Fibroblast of villous mesenchyme (primary cell): ENCODE measurements around the gene MEF2B. TPM values are rescaled to one million over a fixed set of nuclear protein-coding genes. Genes with fewer than 3 reads are reported as not detected.

Source experiments
- DNase-seq: peaks from one replicate; pipeline ENCODE4 v3.0.0-alpha.2; 2010; ENCODE audit warnings: low read depth
- H3K4me3 ChIP-seq: 2 replicates; pipeline ENCODE4 v1.5.1; 2011; ENCODE audit warnings: low read depth, mild to moderate bottlenecking, low read length
- total RNA-seq: library from RNA; depleted of rRNA; stranded (reverse); fragments of >200 nt; gene quantifications from 2 replicates; pipeline ENCODE4 v1.2.3, GENCODE V29; 2012
- TF ChIP-seq, protein P1 (sequence below): IDR thresholded peaks from 2 replicates; pipeline ENCODE4 v1.5.1; 2012; ENCODE audit warnings: low read depth, mild to moderate bottlenecking, low read length; ENCODE audit not compliant: insufficient read depth

MEF2B gene
- total RNA-seq, 1 donor: not detected

DNA sequence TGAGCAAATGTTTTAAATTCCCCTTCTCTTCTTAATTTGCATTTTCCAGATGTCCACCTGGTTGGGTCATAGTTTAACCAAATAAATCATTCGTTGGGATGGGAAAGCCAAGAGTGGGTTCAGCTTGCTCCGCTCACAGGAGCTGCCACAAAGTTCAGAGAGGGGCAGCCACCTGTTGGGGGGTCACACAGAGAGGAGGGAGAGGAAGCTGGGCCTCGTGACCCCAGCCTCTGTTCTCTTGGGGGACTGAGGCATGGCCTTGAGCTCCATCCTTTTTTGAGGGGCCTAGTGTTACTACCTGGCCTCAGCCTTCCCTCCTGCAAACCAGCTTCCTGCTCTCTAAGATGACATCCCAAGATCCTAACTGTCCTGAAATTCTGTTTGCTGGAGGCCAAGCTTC is 2.5 kb downstream of the MEF2B start:
- no peak overlapping the region for H3K4me3 ChIP-seq
- no peak for DNase-seq
- TF ChIP-seq, protein P1, sequence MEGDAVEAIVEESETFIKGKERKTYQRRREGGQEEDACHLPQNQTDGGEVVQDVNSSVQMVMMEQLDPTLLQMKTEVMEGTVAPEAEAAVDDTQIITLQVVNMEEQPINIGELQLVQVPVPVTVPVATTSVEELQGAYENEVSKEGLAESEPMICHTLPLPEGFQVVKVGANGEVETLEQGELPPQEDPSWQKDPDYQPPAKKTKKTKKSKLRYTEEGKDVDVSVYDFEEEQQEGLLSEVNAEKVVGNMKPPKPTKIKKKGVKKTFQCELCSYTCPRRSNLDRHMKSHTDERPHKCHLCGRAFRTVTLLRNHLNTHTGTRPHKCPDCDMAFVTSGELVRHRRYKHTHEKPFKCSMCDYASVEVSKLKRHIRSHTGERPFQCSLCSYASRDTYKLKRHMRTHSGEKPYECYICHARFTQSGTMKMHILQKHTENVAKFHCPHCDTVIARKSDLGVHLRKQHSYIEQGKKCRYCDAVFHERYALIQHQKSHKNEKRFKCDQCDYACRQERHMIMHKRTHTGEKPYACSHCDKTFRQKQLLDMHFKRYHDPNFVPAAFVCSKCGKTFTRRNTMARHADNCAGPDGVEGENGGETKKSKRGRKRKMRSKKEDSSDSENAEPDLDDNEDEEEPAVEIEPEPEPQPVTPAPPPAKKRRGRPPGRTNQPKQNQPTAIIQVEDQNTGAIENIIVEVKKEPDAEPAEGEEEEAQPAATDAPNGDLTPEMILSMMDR: no peak

- TF ChIP-seq, protein P1: no peak
- no peak for DNase-seq
- H3K4me3 ChIP-seq: no peak overlapping the region
Observed at GRCh38 chr19:19165396-19165795, 4.7 kb downstream of the MEF2B start.

GRCh38 chr19:19162495-19162894 is 7.6 kb downstream of the MEF2B start:
- no peak for DNase-seq
- TF ChIP-seq, protein P1: no peak

GRCh38 chr19:19160461-19161035 is 9.5 kb downstream of the MEF2B start:
- H3K4me3 ChIP-seq: no peak overlapping the region
- TF ChIP-seq, protein P1: no peak
- no peak for DNase-seq

More at GRCh38 chr19:19162495-19162894, 7.6 kb downstream of the MEF2B start:
- no peak overlapping the region for H3K4me3 ChIP-seq

- DNase-seq: no peak
- TF ChIP-seq, protein P1: no peak
- no peak overlapping the region for H3K4me3 ChIP-seq
Observed at GRCh38 chr19:19159534-19159933, 10.5 kb downstream of the MEF2B start.

GRCh38 chr19:19157808-19158207 is 12.3 kb downstream of the MEF2B start:
- TF ChIP-seq, protein P1: no peak
- no peak overlapping the region for H3K4me3 ChIP-seq
- DNase-seq: no peak
